Measurements from ENCODE around the gene PIGZ.

The PIGZ gene

GRCh38 chr3:197001972-197002700 lies 33.5 kb upstream of the PIGZ start:
- peak; percentile 5 for DNase-seq

- no peak for DNase-seq
These were observed 32.7 kb upstream of the PIGZ start for GRCh38 chr3:197001106-197001971.

GRCh38 chr3:197000211-197000610 lies 31.6 kb upstream of the PIGZ start:
- DNase-seq, result no peak

- no peak for DNase-seq
These were observed 30.5 kb upstream of the PIGZ start for GRCh38 chr3:196998966-196999760.

GRCh38 chr3:196997311-196997710 lies 28.7 kb upstream of the PIGZ start:
- DNase-seq, result no peak

- no peak for DNase-seq
These were observed 28.0 kb upstream of the PIGZ start for GRCh38 chr3:196996454-196997265.

GRCh38 chr3:196995646-196996355 lies 27.2 kb upstream of the PIGZ start:
- DNase-seq, result no peak

- DNase-seq, result no peak
These were observed 26.4 kb upstream of the PIGZ start for GRCh38 chr3:196995027-196995426.

- DNase-seq, result no peak
These were observed 25.4 kb upstream of the PIGZ start for GRCh38 chr3:196994056-196994455.

- no peak for DNase-seq
These were observed 23.9 kb upstream of the PIGZ start for GRCh38 chr3:196992461-196993065.

GRCh38 chr3:196991581-196992460 lies 23.2 kb upstream of the PIGZ start:
- no peak for DNase-seq

- DNase-seq, result no peak
These were observed 22.0 kb upstream of the PIGZ start for GRCh38 chr3:196990601-196991007.

- no peak for DNase-seq
These were observed 21.2 kb upstream of the PIGZ start for GRCh38 chr3:196989721-196990262.

GRCh38 chr3:196988241-196989029 lies 19.8 kb upstream of the PIGZ start:
- DNase-seq, result no peak

- DNase-seq, result no peak
These were observed 18.4 kb upstream of the PIGZ start for GRCh38 chr3:196987022-196987421.

- DNase-seq, result no peak
These were observed 17.6 kb upstream of the PIGZ start for GRCh38 chr3:196985954-196986885.

GRCh38 chr3:196985298-196985697 lies 16.7 kb upstream of the PIGZ start:
- DNase-seq, result no peak

- no peak for DNase-seq
These were observed 14.6 kb upstream of the PIGZ start for GRCh38 chr3:196983186-196983585.

All from CD4-positive, alpha-beta T cell treated with Interleukin-21 for 1 hour (primary cell).